NCI-H345 treated with DMSO at 0.1 percent for 48 hours (cell line): Measurements from ENCODE around the gene RELL1.

Source experiments
- DNase-seq: peaks from one replicate; lab custom pipeline; 2025; ENCODE audit not compliant: unreplicated experiment; lab: John Stamatoyannopoulos, UW

RELL1 gene

GRCh38 chr4:37641886-37642849, 44.0 kb downstream of the RELL1 start:
- DNase-seq: no peak

DNA sequence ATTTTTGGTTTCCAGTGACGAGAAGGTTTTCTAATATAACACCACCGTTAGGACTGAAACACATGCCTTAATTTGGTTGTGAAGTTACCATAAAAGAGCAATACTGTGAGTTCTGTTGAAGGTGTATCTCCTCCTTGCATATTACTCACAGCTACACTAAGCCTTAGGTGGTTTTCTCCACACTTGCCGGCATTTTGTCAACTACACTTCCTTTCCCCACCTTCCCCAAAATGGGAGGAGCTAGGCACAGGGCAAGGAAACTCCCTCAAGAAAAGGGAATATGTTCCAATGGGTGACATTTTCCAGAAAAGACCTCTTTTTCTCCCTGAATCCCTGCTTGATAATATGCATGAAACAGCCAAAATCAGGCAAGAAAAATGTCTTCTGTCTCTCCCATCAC, 44.8 kb downstream of the RELL1 start:
- no peak for DNase-seq

DNA sequence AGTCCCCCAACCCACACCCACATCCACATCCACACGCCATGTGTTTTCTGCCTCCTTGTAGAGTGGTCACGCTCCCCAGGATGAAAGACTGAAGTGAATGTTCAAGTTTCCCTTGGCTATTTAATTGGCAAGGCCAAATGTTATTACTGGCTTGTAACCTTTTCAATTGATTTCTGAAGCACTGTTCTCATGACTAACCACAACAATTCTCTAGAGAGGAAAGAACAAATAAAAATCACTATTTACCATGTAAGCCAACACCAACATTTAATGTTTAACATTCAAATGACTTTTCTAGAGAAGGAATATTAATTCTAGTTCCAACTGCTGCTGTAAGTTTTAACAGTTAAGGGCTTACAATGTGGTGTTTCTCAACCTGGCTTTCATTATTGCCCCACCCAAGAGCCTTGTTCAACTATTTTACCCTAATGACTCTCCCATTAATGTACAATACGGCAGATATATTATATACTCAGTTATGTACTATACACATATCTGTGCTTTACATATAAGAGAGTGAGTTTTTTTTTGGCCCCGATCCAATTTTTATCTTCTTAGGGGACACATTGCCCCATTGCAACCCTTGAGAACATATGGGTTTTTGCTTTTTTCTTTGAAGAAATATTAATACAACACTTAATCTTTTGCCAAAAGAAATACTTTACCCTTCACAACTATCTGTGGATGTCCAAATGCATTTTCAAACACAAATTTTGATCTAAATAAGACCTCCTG, 46.5 kb downstream of the RELL1 start:
- DNase-seq: peak; percentile 17

- no peak for DNase-seq
These were observed 51.0 kb downstream of the RELL1 start for GRCh38 chr4:37635155-37635554.

GRCh38 chr4:37634180-37634579, 52.0 kb downstream of the RELL1 start:
- no peak for DNase-seq

DNA sequence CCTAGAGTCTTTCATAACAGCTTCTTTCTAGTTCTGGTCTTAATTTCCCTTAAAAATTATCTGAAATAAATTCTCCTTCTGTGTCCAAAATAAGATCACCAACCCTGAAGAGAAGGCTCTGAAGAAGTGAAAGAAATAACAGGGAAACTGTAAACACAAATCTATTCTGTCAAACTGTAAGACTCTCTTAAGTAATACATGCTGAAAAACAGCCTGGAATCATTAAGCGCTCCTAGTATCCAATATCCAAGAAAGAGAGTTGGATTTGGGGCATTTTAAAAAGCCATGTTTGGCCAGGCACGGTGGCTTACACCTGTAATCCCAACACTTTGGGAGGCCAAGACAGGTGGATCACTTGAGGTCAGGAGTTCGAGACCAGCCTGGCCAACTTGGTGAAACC, 53.3 kb downstream of the RELL1 start:
- no peak for DNase-seq

- no peak for DNase-seq
These were observed 54.6 kb downstream of the RELL1 start for GRCh38 chr4:37631551-37631950.

DNA sequence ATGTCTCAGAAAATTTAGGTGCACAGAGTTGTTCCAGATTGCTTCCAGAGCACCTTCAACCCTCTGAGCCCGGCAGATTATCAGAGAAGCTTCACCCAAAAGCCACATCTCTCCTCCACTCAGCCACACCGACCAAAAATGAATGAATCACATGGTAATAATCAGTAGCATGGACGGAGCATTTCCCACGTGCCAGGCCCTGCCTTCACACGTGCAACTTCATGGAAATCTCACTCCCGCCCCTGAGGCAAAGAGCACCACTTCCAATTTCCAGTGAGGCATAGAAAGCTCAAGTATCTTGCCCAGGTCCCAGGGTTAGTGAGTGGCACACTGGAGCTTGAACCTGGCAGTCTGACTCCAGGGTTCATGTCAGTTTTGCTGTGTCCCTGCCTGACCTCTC, 56.5 kb downstream of the RELL1 start:
- DNase-seq: no peak

GRCh38 chr4:37628977-37629609, 57.1 kb downstream of the RELL1 start:
- DNase-seq: no peak

DNA sequence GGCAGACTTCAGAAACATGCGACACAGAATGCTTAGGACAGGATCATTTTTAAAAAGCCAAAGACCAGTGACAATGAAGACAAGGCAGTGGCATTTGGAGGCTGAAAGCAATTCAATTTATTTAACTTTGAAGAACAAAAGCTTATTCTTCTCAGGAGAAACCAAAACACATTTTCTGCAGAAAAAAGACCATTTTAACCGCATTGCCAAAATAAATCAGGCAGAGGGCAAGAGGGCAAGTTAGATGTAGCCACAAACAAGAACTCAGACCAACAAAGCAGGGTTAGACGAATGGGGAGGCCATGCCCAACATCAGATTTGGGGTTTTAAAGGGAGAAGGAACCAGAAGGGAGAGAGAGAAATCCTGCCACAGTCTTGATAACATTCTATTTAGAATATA, 58.9 kb downstream of the RELL1 start:
- no peak for DNase-seq

GRCh38 chr4:37625499-37625898, 60.7 kb downstream of the RELL1 start:
- DNase-seq: no peak

DNA sequence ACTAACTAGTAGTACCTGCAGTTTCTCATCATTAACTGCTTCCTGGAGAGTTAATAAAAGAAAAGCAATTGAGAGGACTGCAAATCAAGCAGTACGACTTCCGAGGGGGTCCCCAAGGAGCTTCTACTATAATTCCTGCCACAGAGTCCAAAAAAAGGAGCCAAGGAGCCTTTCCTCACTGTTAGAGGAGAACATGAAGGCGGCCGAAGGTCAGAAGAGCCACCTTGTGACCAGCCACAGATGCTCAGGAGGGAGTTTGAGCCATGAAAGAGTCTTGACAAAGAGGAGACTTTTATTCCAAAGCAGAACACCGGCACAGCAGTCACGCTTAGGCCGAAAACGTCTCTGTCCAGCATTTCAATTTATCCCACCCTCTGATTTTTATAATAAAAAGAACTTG, 62.2 kb downstream of the RELL1 start:
- no peak for DNase-seq

GRCh38 chr4:37623125-37623524, 63.1 kb downstream of the RELL1 start:
- no peak for DNase-seq

GRCh38 chr4:37620176-37620575, 66.0 kb downstream of the RELL1 start:
- DNase-seq: no peak

- DNase-seq: no peak
These were observed 70.5 kb downstream of the RELL1 start for GRCh38 chr4:37615720-37616063.

GRCh38 chr4:37615059-37615719, 71.0 kb downstream of the RELL1 start:
- DNase-seq: no peak

DNA sequence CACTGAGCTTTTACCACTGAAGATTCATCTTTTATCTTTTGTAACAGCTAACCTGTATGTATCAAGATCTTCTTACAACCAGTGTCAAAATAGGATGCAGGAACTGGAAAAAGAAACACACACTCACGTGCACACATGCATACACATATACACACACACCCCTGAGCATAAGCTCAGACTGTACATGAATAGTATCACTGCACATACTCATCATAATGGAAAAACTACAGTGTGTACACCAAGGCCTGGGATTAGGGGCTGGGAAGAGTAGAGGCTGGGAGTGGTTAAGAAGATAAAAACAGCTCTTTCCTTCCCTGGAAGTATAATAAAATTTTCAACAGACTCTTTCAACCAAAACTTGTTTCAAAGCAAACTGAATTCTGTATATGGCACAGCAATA, 73.4 kb downstream of the RELL1 start:
- no peak for DNase-seq

DNA sequence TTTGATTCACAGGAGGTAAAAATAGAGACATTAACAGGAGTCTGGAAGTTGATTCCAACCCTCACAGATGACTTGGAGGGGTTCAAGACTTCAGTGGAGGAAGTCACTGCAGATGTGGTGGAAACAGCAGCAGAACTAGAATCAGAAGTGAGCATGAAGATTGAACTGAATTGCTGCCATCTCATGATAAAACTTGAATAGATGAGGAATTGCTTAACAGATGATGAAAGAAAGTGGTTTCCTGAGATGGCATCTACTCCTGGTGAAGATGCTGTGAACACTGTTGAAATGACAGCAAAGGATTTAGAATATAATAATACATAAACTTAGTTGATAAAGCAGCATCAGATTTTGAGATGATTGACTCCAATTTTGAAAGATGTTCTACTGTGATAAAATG, 76.5 kb downstream of the RELL1 start:
- no peak for DNase-seq

- DNase-seq: no peak
These were observed 79.2 kb downstream of the RELL1 start for GRCh38 chr4:37607018-37607417.

DNA sequence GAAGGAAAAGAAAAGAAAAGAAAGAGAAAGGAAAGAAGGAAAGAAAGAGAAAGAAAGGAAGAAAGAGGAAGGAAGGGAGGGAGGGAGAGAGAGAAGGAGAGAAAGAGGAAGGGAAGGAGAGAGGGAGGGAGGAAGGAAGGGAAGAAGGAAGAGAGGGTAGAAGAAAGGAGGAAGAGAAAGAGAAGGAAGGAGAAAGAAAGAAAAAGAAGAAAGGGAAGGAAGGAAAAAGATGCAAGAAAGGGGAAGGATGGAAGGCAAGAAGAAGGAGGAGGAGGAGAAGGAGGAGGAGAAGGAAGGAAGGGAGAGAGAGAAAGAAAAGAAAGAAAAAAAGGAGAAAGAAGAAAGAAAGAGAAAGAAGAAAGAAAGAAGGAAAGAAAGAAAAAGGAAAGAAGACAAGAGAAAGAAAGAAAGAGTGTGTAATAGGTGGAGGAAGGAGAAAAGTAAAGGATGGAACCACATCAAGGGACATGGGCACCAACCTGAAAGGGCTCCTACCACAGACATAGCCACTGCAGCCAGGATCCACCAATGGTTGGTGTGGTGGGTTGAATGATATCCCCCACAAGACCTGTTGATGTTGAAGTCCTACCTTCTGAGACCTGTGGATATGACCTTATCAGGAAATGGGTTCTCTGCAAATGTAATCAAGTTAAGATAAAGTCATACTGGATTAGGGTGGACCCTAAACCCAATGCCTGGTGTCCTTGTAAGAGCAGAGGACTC, 80.2 kb downstream of the RELL1 start:
- DNase-seq: no peak

DNA sequence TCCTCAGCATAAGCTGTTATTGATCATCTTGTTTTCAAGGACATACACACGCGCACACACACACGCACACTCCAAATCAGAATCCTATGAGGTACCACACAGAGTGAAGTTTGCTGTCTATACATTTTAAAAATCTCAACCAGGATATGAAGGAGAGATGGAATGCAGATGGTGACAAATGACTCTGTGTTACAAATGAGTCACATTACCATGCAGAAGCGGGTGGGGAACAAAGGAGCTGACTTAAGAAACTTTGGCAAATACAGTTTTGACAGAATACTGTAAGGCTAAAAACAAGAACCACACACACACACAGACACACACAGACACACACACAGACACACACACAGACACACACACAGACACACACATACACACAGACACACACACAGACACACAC, 81.7 kb downstream of the RELL1 start:
- DNase-seq: no peak
